ENCODE results near the gene CFLAR. TPM values are rescaled to one million over a fixed set of nuclear protein-coding genes. Genes with fewer than 3 reads are reported as not detected.

The CFLAR gene
- total and polyA plus RNA-seq, 4 donors, result 24.4 to 169 (median 45.5) TPM

DNA sequence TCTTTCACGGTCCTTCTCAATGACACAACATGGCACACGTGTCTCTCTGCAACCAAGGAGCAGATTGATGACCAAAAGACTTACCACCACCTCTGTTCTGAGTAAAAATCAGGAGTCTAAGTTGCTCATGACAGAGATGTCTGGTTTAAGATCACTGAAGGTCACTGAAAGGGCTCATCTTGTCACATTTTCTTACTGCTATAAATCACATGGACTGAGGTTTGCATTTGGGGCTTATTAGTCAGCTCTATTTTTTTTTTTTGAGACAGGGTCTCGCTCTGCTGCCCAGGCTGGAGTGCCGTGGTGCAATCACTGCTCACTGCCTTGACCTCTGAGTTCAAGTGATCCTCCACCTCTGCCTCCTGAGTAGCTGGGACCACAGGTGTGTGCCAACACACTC, 19.4 kb downstream of the CFLAR start (continued):
- TF ChIP-seq ATF3 (IDR thresholded peaks at IDR 0.05) (no peak), MAX (IDR thresholded peaks at IDR 0.05) (no peak), JUND (IDR thresholded peaks at IDR 0.05) (no peak)

- no peak overlapping the region for H3K27ac ChIP-seq (ENCODE audit: low read depth in 1 of 2, low read length in 2 of 2)
These were observed 20.9 kb downstream of the CFLAR start for GRCh38 chr2:201136889-201137321.

More at GRCh38 chr2:201136889-201137321, 20.9 kb downstream of the CFLAR start:
- H3K9ac ChIP-seq (ENCODE audit: low read depth in 1 of 2, low read length in 2 of 2), result no peak overlapping the region
- H3K9me3 ChIP-seq (ENCODE audit: control insufficient read depth in 4 of 4, low read length in 3 of 4), result no peaks in the 10 kb centered on the region
- H3K36me3 ChIP-seq (ENCODE audit: control insufficient read depth in 4 of 4, insufficient read depth in 3 of 4, low read depth in 1 of 4, low read length in 3 of 4), result peaks cover 21 to 62% (median 55%) of the 10 kb centered on the region in 4 donors
- TF ChIP-seq NR2F2 (IDR thresholded peaks at IDR 0.05), result no peak
- no peak for TF ChIP-seq JUND (IDR thresholded peaks at IDR 0.05)
- no peak for TF ChIP-seq SP1 (IDR thresholded peaks at IDR 0.05)
- TF ChIP-seq, protein P1, sequence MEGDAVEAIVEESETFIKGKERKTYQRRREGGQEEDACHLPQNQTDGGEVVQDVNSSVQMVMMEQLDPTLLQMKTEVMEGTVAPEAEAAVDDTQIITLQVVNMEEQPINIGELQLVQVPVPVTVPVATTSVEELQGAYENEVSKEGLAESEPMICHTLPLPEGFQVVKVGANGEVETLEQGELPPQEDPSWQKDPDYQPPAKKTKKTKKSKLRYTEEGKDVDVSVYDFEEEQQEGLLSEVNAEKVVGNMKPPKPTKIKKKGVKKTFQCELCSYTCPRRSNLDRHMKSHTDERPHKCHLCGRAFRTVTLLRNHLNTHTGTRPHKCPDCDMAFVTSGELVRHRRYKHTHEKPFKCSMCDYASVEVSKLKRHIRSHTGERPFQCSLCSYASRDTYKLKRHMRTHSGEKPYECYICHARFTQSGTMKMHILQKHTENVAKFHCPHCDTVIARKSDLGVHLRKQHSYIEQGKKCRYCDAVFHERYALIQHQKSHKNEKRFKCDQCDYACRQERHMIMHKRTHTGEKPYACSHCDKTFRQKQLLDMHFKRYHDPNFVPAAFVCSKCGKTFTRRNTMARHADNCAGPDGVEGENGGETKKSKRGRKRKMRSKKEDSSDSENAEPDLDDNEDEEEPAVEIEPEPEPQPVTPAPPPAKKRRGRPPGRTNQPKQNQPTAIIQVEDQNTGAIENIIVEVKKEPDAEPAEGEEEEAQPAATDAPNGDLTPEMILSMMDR (IDR thresholded peaks at IDR 0.05; ENCODE audit: low read depth, low read length, missing input control), result no peak
- no peak for TF ChIP-seq GABPA (IDR thresholded peaks at IDR 0.05 in 1 of 2, conservative IDR thresholded peaks at IDR 0.05 in 1 of 2)
- no peak for TF ChIP-seq EGR1 (IDR thresholded peaks at IDR 0.05; ENCODE audit: low read depth in 2 of 2)
- no peak for TF ChIP-seq YY1 (IDR thresholded peaks at IDR 0.05)
- no peak for TF ChIP-seq FOXA1 (IDR thresholded peaks at IDR 0.05)
- no peak for TF ChIP-seq REST (IDR thresholded peaks at IDR 0.05)
- TF ChIP-seq HNF4G (IDR thresholded peaks at IDR 0.05), result no peak
- TF ChIP-seq HNF4A (conservative IDR thresholded peaks at IDR 0.05), result no peak
- no peak for TF ChIP-seq TAF1 (conservative IDR thresholded peaks at IDR 0.05)
- no peak for TF ChIP-seq FOXA2 (IDR thresholded peaks at IDR 0.05)
- no peak for TF ChIP-seq ZBTB33 (IDR thresholded peaks at IDR 0.05)
- TF ChIP-seq RXRA (IDR thresholded peaks at IDR 0.05), result no peak
- TF ChIP-seq ATF3 (IDR thresholded peaks at IDR 0.05), result no peak
- TF ChIP-seq MAX (IDR thresholded peaks at IDR 0.05), result no peak
- no peaks in the 10 kb centered on the region for H3K27me3 ChIP-seq (ENCODE audit: control insufficient read depth in 4 of 4, insufficient read depth in 4 of 4, low read length in 3 of 4)
- no peak overlapping the region for H3K4me3 ChIP-seq (ENCODE audit: low read depth in 1 of 3, low read length in 3 of 3)
- 82% methylated on average over 3 of the region's 3 CpGs for WGBS
- no peaks in the 10 kb centered on the region for H3K4me1 ChIP-seq (ENCODE audit: control insufficient read depth in 4 of 4, insufficient read depth in 4 of 4, low read length in 3 of 4)
- DNase-seq (ENCODE audit: low spot score), result no peak
